ENCODE measurements around the gene RAI1.
A peak's percentile ranks its signal among the peaks of the same experiment; 100 is the strongest.
"Not testable (repeated sequence)": the region's sequence is repeated elsewhere in the genome, so short reads cannot be mapped to it uniquely, and the experiment has no call there.

The RAI1 gene

GRCh38 chr17:17663160-17664063 lies 17.8 kb upstream of the RAI1 start:
- DNase-seq (ENCODE audit: low read depth): peak; percentile 97

GRCh38 chr17:17664064-17664452 lies 17.2 kb upstream of the RAI1 start:
- DNase-seq (ENCODE audit: low read depth): no peak

- no peak for DNase-seq (ENCODE audit: low read depth)
Measured at GRCh38 chr17:17665255-17665654, 16.0 kb upstream of the RAI1 start.

GRCh38 chr17:17666111-17666714 lies 15.0 kb upstream of the RAI1 start:
- DNase-seq (ENCODE audit: low read depth): peak; percentile 87

GRCh38 chr17:17667231-17667630 lies 14.0 kb upstream of the RAI1 start:
- no peak for DNase-seq (ENCODE audit: low read depth)

- DNase-seq (ENCODE audit: low read depth): no peak
Measured at GRCh38 chr17:17667947-17668346, 13.3 kb upstream of the RAI1 start.

- DNase-seq (ENCODE audit: low read depth): no peak
Measured at GRCh38 chr17:17668358-17668757, 12.9 kb upstream of the RAI1 start.

- peak; percentile 51 for DNase-seq (ENCODE audit: low read depth)
Measured at GRCh38 chr17:17668775-17669579, 12.3 kb upstream of the RAI1 start.

GRCh38 chr17:17669580-17670235 lies 11.6 kb upstream of the RAI1 start:
- DNase-seq (ENCODE audit: low read depth): no peak

GRCh38 chr17:17670701-17671305 lies 10.5 kb upstream of the RAI1 start:
- DNase-seq (ENCODE audit: low read depth): no peak

- DNase-seq (ENCODE audit: low read depth): no peak
Measured at GRCh38 chr17:17671369-17672129, 9.7 kb upstream of the RAI1 start.

GRCh38 chr17:17672453-17673368 lies 8.5 kb upstream of the RAI1 start:
- DNase-seq (ENCODE audit: low read depth): peak; percentile 76

- no peak for DNase-seq (ENCODE audit: low read depth)
Measured at GRCh38 chr17:17675416-17675815, 5.8 kb upstream of the RAI1 start.

GRCh38 chr17:17675925-17676534 lies 5.2 kb upstream of the RAI1 start:
- DNase-seq (ENCODE audit: low read depth): peak; percentile 64

- DNase-seq (ENCODE audit: low read depth): no peak
Measured at GRCh38 chr17:17676752-17677151, 4.5 kb upstream of the RAI1 start.

- no peak for DNase-seq (ENCODE audit: low read depth)
Measured at GRCh38 chr17:17677299-17678040, 3.8 kb upstream of the RAI1 start.

- DNase-seq (ENCODE audit: low read depth): not testable (repeated sequence)
Measured at GRCh38 chr17:17678063-17678699, 3.1 kb upstream of the RAI1 start.

- DNase-seq (ENCODE audit: low read depth): no peak
Measured at GRCh38 chr17:17679243-17679642, 2.0 kb upstream of the RAI1 start.
